HG03354 (cell line): ENCODE data around the gene STK17A.
"Not testable (repeated sequence)": the region's sequence is repeated elsewhere in the genome, so short reads cannot be mapped to it uniquely, and the experiment has no call there.

Experiments
- ATAC-seq: cut with Tn5 transposase; IDR thresholded peaks from one replicate; pipeline ENCODE4 v1.9.1; 2021; ENCODE audit warnings: mild to moderate bottlenecking; ENCODE audit not compliant: unreplicated experiment, poor library complexity, severe bottlenecking

STK17A gene

DNA sequence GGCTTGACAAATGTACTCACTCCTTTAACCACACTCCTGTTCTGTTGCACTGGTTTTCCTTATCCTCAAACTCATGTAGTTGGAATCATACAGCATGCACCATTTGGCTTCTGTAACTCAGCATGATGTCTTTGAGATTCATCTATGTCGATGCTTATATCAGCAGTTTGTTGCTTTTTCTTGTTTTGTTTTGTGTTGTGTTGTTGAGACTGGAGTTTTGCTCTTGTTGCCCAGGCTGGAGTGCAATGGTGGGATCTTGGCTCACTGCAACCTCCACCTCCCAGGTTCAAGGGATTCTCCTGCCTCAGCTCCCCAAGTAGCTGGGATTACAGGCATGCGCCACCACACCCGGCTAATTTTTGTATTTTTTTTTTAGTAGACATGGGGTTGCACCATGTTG lies 44.9 kb downstream of the STK17A start:
- not testable (repeated sequence) for ATAC-seq

DNA sequence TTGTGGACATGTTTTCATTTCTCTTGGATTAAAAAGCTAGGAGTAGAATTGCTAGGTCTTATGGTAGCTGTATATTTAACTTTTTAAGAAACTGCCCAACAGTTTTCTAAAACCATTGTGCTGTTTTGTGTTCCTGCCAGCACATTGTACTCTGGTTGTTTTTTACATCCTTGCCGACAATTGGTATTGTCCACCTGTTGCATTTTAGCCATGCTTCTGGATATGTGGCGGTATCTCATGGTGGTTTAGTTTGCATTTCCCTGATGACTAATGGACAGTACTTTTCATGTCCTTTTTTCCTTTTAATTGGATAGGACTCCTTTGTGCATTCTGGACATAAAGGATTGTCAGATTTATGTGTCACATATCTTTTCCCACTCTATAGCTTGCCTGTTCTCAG lies 45.5 kb downstream of the STK17A start:
- ATAC-seq, result no peak

DNA sequence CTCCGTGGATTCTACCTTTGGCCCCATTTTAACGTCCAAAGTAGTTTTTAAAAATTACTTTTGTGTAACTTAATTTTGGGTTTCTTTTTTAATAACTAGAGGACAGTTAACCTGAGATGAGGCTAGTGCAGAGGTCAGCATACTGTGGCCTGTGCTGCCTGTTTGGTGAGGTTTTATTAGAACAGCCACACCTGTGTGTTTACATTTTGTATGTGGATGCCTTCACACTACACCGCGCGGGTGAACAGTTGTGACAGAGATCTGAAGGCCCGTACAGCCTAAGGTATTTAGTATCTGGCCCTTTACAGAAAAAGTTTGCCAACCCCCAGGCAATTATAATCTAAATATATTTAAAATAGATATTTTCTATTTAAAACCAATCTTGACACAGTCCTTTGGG lies 46.9 kb downstream of the STK17A start:
- no peak for ATAC-seq

DNA sequence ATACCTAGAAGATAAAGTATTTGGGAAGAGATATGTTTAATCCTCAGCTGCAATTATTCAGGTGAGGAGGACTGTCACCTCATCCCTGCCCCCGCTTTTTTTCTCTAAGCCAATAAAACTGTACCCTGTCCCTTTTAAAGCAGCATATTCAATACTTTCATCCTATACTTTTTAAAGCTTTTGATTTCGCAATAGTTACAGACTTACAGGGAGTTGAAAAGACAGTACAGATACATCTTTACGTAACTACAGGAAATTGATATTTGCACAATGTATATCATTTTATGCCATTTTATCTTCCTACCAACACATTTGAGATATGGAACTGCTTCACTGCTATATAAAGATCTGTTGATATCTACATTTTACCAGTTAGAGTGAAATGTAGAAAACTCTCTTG lies 47.6 kb downstream of the STK17A start:
- ATAC-seq, result no peak

DNA sequence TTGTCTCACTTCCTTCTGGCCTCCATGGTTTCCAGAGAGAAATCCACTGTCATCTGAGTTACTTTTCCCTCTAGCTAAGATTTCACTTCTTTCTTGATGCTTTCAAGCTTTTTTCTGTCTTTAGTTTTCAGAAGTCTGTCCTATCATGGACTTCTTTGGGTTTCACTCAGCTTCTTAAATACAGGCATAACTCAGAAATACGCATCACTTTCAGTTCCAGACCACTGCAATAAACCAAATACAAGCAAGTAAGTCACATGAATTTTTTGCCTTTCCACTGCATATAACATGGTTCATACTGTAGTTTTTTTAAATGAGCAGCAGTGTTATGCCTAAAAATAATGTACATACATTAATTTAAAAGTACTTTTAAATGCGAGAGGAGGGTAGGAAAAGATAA lies 48.7 kb downstream of the STK17A start:
- no peak for ATAC-seq

DNA sequence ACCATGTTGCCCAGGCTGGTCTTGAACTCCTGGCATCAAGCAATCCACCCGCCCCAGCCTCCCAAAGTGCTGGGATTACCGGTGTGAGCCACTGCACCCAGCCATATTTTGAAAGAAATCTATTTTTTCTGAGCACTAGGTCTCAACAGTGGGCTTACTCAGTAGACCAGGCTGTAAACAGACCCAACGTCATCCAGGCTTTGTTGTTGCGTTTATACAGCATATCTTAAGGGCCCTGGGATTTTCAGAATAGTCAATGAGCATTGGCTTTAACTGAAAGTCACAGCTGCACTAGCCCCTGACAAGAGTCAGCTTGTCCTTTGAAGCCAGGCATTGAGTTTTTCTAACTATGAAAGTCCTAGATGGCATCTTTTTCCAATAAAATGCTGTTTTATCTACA lies 49.8 kb downstream of the STK17A start:
- ATAC-seq, result no peak

DNA sequence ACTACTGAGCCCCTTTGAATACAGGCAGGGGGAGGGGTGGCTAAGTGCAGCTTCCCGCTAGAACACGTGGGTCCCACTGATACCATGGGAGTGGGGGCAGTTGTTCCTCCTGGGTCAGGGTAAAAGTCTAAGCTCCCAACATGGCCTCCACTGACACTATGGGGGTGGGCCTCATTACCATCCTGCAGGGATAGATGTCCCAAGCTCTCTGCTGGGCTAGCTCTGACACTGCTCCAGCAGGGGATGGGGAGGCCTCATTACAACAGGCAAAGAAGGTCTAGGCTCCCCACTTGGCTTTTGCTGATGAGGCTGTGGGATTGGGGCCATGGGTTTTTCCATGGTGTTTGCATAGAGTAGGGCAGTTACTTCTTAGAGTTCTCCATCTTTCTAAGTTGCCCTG lies 51.5 kb downstream of the STK17A start:
- no peak for ATAC-seq

DNA sequence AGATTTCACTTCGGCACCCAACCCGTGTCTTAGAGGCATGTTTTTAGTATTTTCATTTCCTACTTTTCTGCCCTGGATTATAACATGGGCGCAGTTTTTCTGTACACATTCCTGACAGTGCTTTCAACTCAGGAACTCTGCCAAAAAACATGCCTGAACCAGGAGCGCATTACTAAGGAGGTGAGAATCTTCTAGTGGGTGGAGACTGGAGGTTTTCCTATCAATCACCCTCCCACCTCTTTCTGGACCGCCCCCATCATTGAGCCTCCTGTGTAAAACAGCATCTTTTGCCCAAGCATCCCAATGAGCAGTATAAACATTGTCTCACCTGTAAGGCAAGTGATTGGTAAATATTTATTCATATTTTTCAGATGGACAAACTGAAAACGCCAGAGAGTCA lies 53.2 kb downstream of the STK17A start:
- ATAC-seq, result no peak

DNA sequence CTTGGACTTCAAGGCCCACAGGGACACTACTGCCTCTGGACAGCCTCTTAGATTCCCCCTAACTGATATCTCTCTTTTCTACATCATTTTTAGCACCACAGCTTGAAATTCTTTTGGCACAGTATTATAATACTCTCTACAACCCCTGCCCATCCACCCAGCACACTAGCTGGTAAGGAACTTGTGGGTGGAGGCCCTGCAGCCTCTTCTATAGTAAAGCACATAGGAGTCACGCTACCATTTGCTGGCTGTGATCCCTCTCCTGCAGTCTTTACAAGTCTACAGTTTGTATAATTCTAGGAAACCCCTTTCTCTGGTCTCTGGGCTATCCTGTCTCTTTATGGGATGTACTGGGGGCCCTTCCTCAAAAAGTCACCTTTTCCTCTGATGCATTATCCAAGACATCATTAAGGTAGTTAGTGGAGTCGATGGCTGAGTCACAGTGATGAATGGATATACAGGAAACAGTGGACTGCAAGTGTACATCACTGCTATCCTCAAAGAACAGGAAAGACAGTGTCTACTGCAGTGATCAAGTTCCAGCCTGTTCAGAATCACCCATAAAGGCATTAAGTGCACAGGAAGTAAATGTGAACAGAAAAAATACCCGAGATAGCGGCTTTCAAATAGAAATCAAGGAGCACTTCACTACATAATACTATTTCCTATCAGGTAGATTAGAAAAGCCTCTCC lies 54.4 kb downstream of the STK17A start:
- no peak for ATAC-seq

DNA sequence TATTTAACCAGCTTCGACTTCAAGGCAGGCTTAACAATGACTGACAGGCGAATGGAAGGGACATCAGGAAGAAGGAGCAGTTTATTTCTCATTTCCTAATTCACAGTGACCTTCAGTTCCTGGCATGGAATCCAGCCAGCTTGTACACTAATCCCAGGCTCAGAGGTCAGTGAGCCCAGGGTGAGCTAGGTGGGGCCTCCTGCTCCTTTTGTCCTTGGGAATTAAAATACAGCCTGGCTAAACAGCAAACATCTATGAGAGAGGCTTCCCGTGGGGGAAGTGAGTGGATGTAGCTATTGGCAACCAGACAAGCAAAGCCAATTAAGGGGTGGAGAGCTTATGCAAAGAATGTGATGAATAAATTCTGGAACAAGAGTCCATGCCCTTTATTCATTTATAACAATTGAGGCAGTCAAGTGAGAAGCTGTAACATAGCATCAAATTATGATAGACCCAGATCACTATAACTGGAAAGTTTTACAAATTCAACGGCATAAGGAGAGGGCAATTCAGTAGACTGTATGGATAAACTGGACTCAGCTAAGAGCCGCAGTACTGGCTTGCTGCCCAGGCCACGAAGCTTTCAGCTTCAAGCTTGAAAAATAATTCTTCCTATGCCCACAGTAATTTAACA lies 57.1 kb downstream of the STK17A start:
- no peak for ATAC-seq

DNA sequence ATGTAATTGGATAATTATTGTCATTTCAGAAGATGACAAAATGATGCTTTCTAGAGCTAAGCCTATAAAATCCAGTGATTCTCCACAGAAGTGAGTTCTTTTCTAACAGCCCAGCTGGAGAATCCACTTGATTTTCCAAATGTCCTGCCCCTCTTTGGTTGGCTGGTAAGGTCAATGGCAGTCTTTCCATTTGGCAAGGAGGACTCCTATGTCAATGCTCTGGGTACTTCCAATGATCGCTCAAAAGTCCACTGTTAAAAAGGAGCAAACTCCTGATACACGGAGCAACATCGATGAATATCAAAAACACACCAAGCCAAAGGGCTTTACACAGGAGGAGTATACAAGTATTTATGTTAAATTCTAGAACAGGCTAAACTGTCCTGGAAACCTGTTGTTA lies 57.8 kb downstream of the STK17A start:
- no peak for ATAC-seq

DNA sequence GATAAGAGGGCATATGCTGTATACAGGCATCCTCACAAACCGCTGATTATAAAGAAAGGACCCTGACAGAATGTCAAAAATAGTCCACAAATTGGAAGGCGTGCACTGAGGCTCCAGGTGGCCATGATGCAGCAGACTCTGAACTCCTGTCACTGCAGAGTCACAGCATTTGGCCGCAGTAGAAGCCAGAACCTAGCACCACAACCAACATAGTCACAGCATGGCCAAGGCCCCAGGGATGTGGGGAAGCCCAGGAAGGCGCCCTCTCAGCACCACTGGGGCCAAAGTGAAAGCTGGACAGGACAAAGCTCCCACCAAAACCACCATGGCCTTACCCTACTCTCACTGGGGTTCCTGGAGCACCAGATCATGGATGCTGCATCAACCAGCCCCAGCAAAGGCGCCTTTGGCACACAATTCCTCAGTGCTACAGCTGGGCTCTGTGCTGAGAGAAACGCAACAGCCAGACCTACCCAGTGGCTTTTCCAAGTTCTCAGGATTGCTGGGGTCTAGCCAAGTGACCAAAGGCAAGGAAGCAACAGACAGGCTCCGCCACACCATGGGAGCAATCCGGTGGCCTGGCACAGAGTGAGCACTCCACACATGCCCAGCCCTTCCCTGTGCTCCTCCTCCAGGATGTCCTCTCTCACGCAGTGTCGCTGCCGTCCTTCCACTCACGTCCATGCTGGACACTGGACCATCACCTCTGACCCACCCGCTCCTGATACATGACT lies 60.2 kb downstream of the STK17A start:
- ATAC-seq, result no peak

DNA sequence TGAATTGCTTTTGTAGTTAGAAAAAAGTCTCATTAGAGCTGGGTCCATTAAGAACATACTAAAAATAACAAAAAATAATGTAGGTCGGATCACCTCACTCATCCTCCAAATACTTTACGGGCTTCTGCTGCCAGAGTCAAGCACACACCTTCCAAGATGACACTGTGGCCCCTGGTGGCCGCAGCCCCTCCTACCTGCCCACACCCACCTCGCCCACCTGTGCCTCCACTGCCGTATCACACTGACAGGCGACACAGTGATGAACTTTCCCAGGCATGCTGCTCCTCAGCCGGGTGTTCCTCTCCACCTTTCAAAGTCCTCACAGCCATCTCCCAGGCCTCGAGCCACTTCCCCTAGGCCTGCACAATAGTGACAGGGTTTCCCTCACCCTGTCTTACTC lies 60.9 kb downstream of the STK17A start:
- ATAC-seq, result no peak

DNA sequence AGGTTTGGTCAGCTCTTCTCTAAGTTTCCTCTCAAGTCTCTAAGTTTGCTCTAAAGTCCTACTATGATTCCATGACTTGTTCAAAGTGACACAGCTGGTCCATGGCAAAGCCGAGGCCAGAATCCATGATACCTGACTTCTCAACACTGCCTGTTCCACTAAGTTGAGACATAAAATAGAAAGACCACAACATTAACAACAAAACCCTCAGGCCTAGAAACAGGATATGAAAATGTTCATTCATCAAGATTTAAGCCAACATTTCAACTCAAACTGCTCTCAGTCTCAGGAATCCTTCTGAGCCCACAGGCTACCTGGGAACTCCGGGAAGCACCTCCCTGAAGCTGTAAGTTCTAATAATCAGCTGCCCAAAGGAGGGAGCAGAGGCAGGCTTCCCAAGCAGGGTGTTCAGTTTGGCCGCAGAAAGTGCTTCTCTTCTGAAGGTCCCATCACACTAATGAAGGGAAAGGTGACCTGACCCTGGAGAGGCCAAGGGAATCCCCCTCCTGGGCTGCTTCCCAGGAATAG lies 62.9 kb downstream of the STK17A start:
- no peak for ATAC-seq

DNA sequence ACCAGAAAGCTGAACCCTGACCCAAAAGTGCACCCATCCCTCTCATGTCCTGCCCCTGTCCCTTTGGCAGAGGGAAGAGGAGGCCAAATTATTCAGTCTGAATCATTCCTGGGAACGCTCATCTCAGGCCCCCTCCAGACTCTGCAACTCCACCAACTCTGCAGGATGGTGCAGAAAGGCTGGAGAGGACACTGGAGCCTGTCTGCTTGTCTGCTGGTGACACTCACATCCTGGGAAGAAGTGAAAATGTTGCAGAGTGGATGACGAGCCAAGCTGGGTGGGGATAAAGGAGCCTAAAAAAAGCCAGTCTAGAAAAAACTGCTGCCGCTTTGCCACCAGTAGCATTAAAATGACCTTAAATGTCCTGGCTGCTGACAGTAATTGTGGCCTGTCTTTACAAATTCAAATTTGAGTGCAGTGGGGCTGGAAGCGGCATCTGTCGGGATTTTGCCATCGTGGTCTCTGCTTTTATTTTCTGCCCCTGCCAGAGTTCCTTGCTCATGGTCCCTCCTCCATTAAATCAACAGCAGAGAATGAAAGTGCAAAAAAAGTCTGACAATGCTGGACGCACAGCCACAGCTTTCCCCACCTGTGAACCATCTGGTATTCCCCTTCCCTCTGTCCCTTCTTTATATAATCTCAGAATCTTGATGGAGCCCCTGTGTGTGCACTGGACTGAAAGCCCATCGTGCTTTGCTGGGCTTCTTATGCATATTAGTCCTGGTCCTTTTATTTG lies 63.9 kb downstream of the STK17A start:
- no peak for ATAC-seq

DNA sequence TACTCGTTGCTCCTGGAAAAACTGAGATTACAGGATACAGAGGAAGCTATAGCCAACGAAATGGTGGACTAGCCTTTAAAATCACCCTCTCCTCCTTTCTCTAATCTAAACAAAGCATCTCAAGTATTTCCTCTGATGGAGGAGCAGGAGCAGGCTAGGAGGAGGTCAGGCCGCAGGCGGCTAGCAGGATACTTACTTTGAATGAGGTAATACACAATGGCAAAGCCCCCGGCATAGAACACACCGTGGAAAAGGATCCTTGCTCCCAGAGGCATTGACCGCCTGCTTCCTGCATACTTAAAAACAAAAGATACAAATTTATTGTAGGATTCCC lies 64.4 kb downstream of the STK17A start:
- no peak for ATAC-seq

DNA sequence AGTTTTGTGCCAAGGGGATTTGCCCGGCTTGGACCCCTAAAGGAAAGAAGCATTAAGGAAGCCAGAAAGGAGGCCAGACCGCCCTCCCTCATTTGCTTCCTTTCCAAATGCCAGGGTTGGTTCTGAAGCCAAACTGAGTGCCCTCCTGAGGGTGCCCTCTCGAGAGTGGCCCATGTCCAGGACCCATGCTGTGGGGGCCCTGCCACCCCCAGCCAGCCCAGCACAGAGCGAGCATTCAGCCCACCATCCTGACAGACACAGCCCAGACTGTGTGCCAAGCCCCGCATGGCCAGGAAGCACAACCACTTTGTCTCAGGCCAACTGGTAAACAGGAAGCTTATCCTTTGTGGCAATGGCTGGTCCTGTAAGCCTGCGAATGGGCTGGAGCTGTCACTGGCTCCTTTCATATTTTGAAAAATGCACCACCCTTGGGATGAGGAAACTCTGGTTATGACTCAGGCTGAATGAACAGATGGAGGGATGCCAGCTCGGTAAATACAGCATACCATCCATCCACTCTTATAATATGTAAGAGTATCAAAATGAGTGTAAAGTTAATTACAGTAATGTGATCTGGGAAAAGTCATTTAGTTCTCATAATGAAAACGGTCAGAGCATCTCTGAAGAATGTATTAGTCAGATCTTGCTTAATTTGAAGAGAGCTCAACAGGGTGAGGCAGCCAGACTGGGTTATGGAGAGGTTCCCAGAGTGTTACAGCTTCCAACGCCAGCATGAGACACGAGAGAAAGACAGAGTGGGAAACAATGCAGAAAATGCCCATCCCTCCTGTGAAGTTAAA lies 65.0 kb downstream of the STK17A start:
- ATAC-seq, result no peak

DNA sequence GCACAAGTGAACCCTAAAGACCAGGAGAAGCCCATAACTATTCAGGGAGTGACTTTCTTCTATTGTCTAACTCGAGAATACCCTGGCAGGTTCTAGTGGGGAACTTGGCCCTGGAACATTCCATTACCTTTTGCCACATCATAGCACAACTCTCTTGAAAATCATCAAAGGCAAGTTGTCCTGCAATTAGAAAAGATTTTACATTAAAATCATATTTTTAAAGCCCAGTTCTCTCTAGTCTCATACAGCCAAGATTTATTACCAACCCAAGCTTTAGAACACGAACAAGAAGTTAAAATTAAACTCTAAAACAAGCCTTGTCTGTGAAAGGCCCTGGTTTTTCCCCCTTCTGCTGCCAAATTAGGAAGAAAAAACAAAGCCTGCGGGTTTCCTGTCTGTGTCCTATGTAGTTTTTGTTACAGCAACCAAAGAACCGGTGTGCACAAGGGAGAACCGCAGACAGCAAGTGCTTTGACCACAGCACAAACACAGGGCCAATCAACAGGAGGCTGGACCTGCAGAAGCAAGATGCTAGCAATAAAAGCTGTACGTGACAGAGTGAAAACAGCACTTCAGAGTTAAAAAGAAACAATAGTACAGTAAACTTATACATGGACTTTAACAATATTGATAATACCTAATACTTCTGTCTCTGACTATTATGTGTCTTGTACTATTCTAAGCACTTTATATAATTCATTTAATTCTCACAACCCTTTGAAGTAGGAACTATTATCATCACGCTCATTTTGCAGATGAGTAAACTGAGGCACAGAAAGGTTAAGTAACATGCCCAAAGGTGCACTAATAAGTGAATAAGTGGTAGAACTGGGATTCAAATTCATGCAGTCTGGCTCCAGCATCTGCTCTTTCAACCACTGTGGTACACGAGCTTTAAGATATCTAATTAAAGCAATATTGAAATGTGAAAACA lies 65.8 kb downstream of the STK17A start:
- peak; percentile 53 for ATAC-seq
